GM10248 (cell line): ENCODE measurements around the gene TAF5L.

Experiments
- CTCF ChIA-PET: fragments of 300-600 bp; sonication (Branson Sonifier 250); formaldehyde crosslinking; extraction: SDS; loops from one replicate; lab custom pipeline; 2021; ENCODE audit warnings: antibody characterized with exemption; lab: Yijun Ruan, JAX
- POLR2A ChIA-PET: fragments of 350-650 bp; sonication (Branson Sonifier 250); formaldehyde crosslinking; extraction: SDS; loops from one replicate; lab custom pipeline; 2020; ENCODE audit warnings: antibody characterized with exemption; lab: Yijun Ruan, JAX
- DNase-seq: peaks from one replicate; pipeline ENCODE4 v3.0.0; 2012; ENCODE audit errors: extremely low spot score
- CTCF ChIP-seq: IDR thresholded peaks from 2 replicates; pipeline ENCODE4 v1.5.1; 2012; ENCODE audit warnings: mild to moderate bottlenecking, low read depth; ENCODE audit errors: extremely low read depth, missing control alignments, control extremely low read depth

The TAF5L gene

GRCh38 chr1:229582011-229582694 is 43.8 kb downstream of the TAF5L start:
- no peak for TF ChIP-seq CTCF
- CTCF ChIA-PET: interaction anchor here (1.5 to 1.9 kb wide), 2 partner anchors 15 to 25 kb away, joined by 3 to 5 read pairs; no protein-coding TSS in a partner anchor
- no peak for DNase-seq
- POLR2A ChIA-PET: no interaction called here

- no peak for TF ChIP-seq CTCF
- DNase-seq: no peak
- CTCF ChIA-PET: interaction anchor here (1.5 to 1.9 kb wide), 2 partner anchors 15 to 25 kb away, joined by 3 to 5 read pairs; no protein-coding TSS in a partner anchor
- POLR2A ChIA-PET: no interaction called here
These were observed 44.4 kb downstream of the TAF5L start for GRCh38 chr1:229581485-229581884.

GRCh38 chr1:229579059-229579673 is 46.8 kb downstream of the TAF5L start:
- peak; percentile 63 for DNase-seq
- ChIA-PET POLR2A (interaction anchor here (1.0 kb wide), 1 partner anchor 45 kb away, joined by 3 read pairs; no protein-coding TSS in a partner anchor), CTCF (interaction anchor here (0.9 to 2.7 kb wide), 7 partner anchors 11 to 82 kb away, joined by 3 to 12 read pairs (median 4); partner anchors contain the start of gene ABCB10)
- TF ChIP-seq CTCF: no peak

GRCh38 chr1:229578168-229579058 is 47.5 kb downstream of the TAF5L start:
- CTCF ChIA-PET: interaction anchor here (0.9 to 2.7 kb wide), 7 partner anchors 12 to 82 kb away, joined by 3 to 12 read pairs (median 4); partner anchors contain the start of gene ABCB10
- TF ChIP-seq CTCF: no peak
- POLR2A ChIA-PET: interaction anchor here (1.0 kb wide), 1 partner anchor 46 kb away, joined by 3 read pairs; no protein-coding TSS in a partner anchor

GRCh38 chr1:229574679-229575442 is 51.1 kb downstream of the TAF5L start:
- TF ChIP-seq CTCF: no peak
- ChIA-PET CTCF (interaction anchor here (1.1 kb wide), 1 partner anchor 16 kb away, joined by 5 read pairs; the partner anchor contains the start of gene ABCB10), POLR2A (no interaction called here)
- DNase-seq: no peak

More at GRCh38 chr1:229578168-229579058, 47.5 kb downstream of the TAF5L start:
- no peak for DNase-seq
